Suprapubic skin (tissue), 4 donors: ENCODE data around the gene CNNM4. TPM values are rescaled to one million over a fixed set of nuclear protein-coding genes. Genes with fewer than 3 reads are reported as not detected.

ENCODE experiments used
- DNase-seq, 2 donors: peaks; one replicate each; pipeline ENCODE4 v3.0.0-alpha.2; 2019; ENCODE audit warnings: low spot score in 2 of 2
- H3K27ac ChIP-seq: fragments of 200-600 bp; sonication (generic); one replicate; pipeline ENCODE4 v1.5.1; 2019
- H3K27me3 ChIP-seq: fragments of 200-600 bp; sonication (generic); one replicate; pipeline ENCODE4 v1.5.1; 2019
- H3K36me3 ChIP-seq: fragments of 200-600 bp; sonication (generic); one replicate; pipeline ENCODE4 v1.5.1; 2019
- H3K4me1 ChIP-seq: fragments of 200-600 bp; sonication (generic); one replicate; pipeline ENCODE4 v1.5.1; 2019
- H3K4me3 ChIP-seq: fragments of 200-600 bp; sonication (generic); one replicate; pipeline ENCODE4 v1.5.1; 2019; ENCODE audit warnings: mild to moderate bottlenecking
- H3K9me3 ChIP-seq: fragments of 200-600 bp; sonication (generic); one replicate; pipeline ENCODE4 v1.5.1; 2019
- EP300 ChIP-seq: sonication (generic); formaldehyde crosslinking; IDR thresholded peaks from one replicate; pipeline ENCODE4 v1.6.1; 2017; ENCODE audit warnings: antibody characterized with exemption
- POLR2A ChIP-seq, 2 donors: fragments of 450-650 bp; IDR thresholded peaks; one replicate each; pipeline ENCODE4 v1.6.1; 2017; ENCODE audit warnings: antibody characterized with exemption in 2 of 2, mild to moderate bottlenecking in 2 of 2, moderate library complexity in 2 of 2
- POLR2AphosphoS5 ChIP-seq, 3 donors: sonication (generic); formaldehyde crosslinking; IDR thresholded peaks; one replicate each; pipeline ENCODE4 v1.6.1; 2017; ENCODE audit warnings: antibody characterized with exemption in 3 of 3
- WGBS: methylation state at CpG from one replicate; pipeline ENCODE4 v1.1.5; 2018; 5-methylcytosine and 5-hydroxymethylcytosine counted together
- total RNA-seq, 4 donors: library from RNA; depleted of rRNA; stranded (reverse); fragments of >200 nt; gene quantifications; one replicate each; pipeline ENCODE4 v1.1.0, GENCODE V29; 2016
- TF ChIP-seq, protein P1 (sequence below), 2 donors: fragments of 200-600 bp in 1 of 2; fragments of 450-650 bp in 1 of 2; sonication (generic) in 1 of 2; IDR thresholded peaks; one replicate each; pipeline ENCODE4 v1.5.1; 2016 to 2019; ENCODE audit warnings: antibody characterized with exemption in 2 of 2, mild to moderate bottlenecking in 1 of 2, moderate library complexity in 1 of 2

The CNNM4 gene
- total RNA-seq, 4 donors from 2014 or later = 14.9 to 18.9 (median 16.3) TPM

DNA sequence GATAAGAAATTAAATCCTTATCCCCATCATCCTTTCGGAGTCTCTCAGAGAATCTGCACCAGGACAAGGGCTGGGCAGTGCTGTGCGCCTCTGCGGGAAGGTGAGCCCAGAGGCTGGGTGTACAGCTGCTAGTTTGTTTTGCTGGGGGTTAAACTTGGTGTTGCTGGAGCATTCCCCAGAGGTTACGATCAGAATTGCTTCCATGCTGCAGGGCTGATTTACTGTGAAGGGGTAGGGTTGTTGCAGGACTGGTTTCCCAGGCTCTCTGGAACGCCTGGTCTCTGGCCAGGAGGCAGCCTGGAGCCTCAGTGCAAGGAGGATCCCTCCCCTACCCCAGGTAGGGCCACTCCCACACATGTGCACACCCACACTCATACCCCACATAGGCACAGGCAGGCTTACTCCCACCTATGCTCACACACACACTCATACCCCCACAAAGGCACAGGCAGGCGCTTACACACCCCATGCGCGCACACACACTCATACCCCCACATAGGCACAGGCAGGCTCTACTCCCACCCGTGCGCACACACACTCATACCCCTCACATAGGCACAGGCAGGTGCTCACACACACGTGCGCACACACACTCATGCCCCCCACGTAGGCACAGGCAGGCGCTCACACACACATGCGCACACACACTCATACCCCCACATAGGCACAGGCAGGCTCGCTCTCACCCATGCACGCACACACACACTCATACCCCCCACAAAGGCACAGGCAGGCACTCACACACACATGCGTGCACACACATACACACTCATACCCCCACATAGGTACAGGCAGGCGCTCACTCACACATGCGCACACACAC, 11.3 kb downstream of the CNNM4 start:
- no peaks in the 10 kb centered on the region for H3K9me3 ChIP-seq
- no peak overlapping the region for H3K27ac ChIP-seq
- peaks cover 65% of the 10 kb centered on the region for H3K4me1 ChIP-seq
- no peak overlapping the region for H3K4me3 ChIP-seq
- H3K27me3 ChIP-seq = no peaks in the 10 kb centered on the region
- no peak for DNase-seq
- TF ChIP-seq POLR2AphosphoS5 (IDR thresholded peaks at IDR 0.05) (peak in 1 of 3 donors; percentile 62), POLR2A (IDR thresholded peaks at IDR 0.05) (no peak), EP300 (no peak)
- TF ChIP-seq, protein P1, sequence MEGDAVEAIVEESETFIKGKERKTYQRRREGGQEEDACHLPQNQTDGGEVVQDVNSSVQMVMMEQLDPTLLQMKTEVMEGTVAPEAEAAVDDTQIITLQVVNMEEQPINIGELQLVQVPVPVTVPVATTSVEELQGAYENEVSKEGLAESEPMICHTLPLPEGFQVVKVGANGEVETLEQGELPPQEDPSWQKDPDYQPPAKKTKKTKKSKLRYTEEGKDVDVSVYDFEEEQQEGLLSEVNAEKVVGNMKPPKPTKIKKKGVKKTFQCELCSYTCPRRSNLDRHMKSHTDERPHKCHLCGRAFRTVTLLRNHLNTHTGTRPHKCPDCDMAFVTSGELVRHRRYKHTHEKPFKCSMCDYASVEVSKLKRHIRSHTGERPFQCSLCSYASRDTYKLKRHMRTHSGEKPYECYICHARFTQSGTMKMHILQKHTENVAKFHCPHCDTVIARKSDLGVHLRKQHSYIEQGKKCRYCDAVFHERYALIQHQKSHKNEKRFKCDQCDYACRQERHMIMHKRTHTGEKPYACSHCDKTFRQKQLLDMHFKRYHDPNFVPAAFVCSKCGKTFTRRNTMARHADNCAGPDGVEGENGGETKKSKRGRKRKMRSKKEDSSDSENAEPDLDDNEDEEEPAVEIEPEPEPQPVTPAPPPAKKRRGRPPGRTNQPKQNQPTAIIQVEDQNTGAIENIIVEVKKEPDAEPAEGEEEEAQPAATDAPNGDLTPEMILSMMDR (IDR thresholded peaks at IDR 0.05) = peak; percentile 9 to 14
- H3K36me3 ChIP-seq = no peaks in the 10 kb centered on the region
- 73% methylated on average over 19 of the region's 20 CpGs for WGBS

DNA sequence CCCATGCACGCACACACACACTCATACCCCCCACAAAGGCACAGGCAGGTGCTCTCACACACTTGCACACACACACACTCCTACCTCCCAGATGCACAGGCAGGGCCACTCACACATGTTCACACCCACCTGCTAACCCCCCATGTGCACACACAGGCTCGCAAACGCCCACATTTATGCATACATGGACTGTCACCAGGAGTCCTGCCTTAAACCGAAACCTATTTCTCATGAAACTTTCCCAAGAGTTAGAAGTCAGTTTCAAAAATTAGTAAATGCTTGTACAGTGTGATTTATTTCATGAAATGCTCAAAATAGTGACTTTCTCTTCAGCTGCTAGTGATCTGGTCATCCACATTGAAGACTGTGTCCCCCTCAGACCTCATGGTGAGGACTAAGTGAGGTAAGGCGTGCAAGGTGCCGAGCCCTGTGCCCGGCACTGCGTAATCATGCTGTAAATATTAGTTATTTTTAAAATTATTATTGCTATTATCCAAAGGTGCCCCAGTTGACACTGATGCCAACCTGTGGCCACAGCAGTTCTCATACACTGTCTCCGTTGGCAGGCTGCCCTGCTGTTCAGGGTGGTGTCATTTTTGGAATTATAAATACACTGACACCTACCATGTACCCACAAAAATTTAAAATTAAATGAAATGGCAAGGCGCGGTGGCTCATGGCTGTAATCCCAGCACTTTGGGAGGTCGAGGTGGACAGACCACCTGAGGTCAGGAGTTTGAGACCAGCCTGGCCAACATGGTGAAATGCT, 12.4 kb downstream of the CNNM4 start:
- H3K9me3 ChIP-seq = no peaks in the 10 kb centered on the region
- 63% methylated on average over 12 of the region's 12 CpGs for WGBS
- no peak for DNase-seq
- H3K4me1 ChIP-seq = peaks cover 59% of the 10 kb centered on the region
- H3K27ac ChIP-seq = no peak overlapping the region
- peak overlapping the region; percentile 38 for H3K4me3 ChIP-seq
- no peak for TF ChIP-seq POLR2A (IDR thresholded peaks at IDR 0.05)
- TF ChIP-seq EP300 = no peak
- TF ChIP-seq, protein P1 (IDR thresholded peaks at IDR 0.05) = no peak
- TF ChIP-seq POLR2AphosphoS5 (IDR thresholded peaks at IDR 0.05) = no peak
- H3K27me3 ChIP-seq = no peaks in the 10 kb centered on the region
- H3K36me3 ChIP-seq = no peaks in the 10 kb centered on the region

DNA sequence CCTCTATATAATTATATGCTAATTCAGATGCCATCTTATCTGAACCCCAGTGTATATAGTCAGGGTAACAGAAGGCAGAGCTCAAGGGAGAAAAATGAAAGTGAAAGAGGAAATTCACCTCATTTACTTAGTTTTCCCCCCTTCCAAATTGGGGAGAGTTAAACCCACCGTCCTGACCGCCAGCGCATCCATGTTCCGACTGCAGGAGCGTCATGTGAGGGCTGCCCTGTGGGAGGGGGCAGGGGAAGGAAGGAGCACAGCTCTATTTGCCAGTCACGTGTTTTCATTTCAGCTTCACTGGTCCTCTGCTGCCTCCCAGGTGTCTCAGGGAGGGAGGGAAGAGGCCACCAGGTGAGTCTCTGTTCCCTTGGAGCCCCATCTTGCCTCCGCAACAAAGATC, 13.2 kb downstream of the CNNM4 start:
- H3K9me3 ChIP-seq = no peaks in the 10 kb centered on the region
- H3K4me1 ChIP-seq = peaks cover 52% of the 10 kb centered on the region
- TF ChIP-seq, protein P1 (IDR thresholded peaks at IDR 0.05) = no peak
- TF ChIP-seq POLR2A (IDR thresholded peaks at IDR 0.05) = no peak
- no peak for DNase-seq
- no peaks in the 10 kb centered on the region for H3K36me3 ChIP-seq
- 62% methylated on average over 7 of the region's 7 CpGs for WGBS
- H3K27me3 ChIP-seq = no peaks in the 10 kb centered on the region
- peak overlapping the region; percentile 38 for H3K4me3 ChIP-seq
- no peak overlapping the region for H3K27ac ChIP-seq

DNA sequence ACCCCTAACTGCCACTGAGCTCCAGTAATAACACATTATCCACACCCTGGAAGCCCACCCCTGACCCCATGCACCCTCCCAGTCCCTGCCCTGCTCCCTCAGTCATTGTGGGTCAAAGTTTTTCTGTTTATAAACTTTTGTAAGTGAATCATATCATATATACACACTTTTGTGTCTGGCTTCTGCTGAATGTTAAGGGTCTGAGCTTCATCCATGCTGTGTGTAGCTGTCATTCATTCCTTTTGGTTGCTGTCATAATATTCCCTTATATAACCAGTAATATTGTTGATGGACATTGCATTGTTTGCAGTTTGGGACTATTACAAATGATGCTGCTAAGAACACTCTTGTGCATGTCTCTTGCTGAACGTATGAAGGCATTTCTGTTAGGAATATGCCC, 14.5 kb downstream of the CNNM4 start:
- Histone ChIP-seq H3K4me1 (peaks cover 43% of the 10 kb centered on the region), H3K36me3 (no peaks in the 10 kb centered on the region), H3K27ac (no peak overlapping the region), H3K27me3 (no peaks in the 10 kb centered on the region), H3K4me3 (no peak overlapping the region), H3K9me3 (no peaks in the 10 kb centered on the region)
- 0% methylated on average over 1 of the region's 1 CpG for WGBS
- TF ChIP-seq POLR2A (IDR thresholded peaks at IDR 0.05) (no peak), EP300 (no peak), POLR2AphosphoS5 (IDR thresholded peaks at IDR 0.05) (no peak)
- TF ChIP-seq, protein P1 (IDR thresholded peaks at IDR 0.05) = no peak
- DNase-seq = no peak

DNA sequence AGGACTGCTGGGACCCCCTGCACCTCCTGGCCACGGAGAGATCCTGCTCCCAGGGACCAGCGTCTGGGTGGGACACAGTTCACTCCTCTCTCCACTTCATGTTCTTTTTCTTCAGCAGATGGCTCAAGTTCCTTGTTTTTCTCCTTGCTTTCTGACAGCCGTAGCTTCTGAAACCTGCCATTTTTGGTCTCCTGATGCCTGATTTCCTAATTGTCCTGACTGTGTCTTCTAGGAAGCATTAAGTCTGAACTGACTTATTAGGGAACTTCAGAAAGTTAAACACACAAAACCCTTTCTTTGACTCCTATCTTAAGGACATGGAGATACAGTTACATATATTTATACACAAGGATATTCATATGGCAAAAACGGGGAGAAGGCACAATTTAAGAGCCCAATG, 22.7 kb downstream of the CNNM4 start:
- Histone ChIP-seq H3K9me3 (no peaks in the 10 kb centered on the region), H3K4me1 (peaks cover 19% of the 10 kb centered on the region), H3K27me3 (no peaks in the 10 kb centered on the region), H3K4me3 (no peak overlapping the region), H3K36me3 (no peaks in the 10 kb centered on the region), H3K27ac (no peak overlapping the region)
- no peak for TF ChIP-seq POLR2A (IDR thresholded peaks at IDR 0.05)
- no peak for TF ChIP-seq EP300
- TF ChIP-seq, protein P1 (IDR thresholded peaks at IDR 0.05) = no peak
- TF ChIP-seq POLR2AphosphoS5 (IDR thresholded peaks at IDR 0.05) = no peak
- DNase-seq = no peak
- WGBS = 79% methylated on average over 4 of the region's 4 CpGs
